HK-2 (cell line): ENCODE measurements around the gene SRCIN1.
A peak's percentile ranks its signal among the peaks of the same experiment; 100 is the strongest.

Experiments
- DNase-seq: peaks from one replicate; pipeline ENCODE4 v3.0.0-alpha.2; 2018; ENCODE audit not compliant: unreplicated experiment

The SRCIN1 gene

GRCh38 chr17:38564254-38564837, 41.4 kb downstream of the SRCIN1 start:
- DNase-seq, result no peak

- DNase-seq, result no peak
Observed at GRCh38 chr17:38563362-38564253, 42.1 kb downstream of the SRCIN1 start.

- DNase-seq, result no peak
Observed at GRCh38 chr17:38562903-38563302, 42.8 kb downstream of the SRCIN1 start.

GRCh38 chr17:38562215-38562569, 43.6 kb downstream of the SRCIN1 start:
- DNase-seq, result no peak

- no peak for DNase-seq
Observed at GRCh38 chr17:38561416-38562214, 44.1 kb downstream of the SRCIN1 start.

- DNase-seq, result no peak
Observed at GRCh38 chr17:38560503-38561318, 45.0 kb downstream of the SRCIN1 start.

GRCh38 chr17:38559880-38560230, 45.9 kb downstream of the SRCIN1 start:
- no peak for DNase-seq

GRCh38 chr17:38559051-38559879, 46.5 kb downstream of the SRCIN1 start:
- peak; percentile 93 for DNase-seq

- no peak for DNase-seq
Observed at GRCh38 chr17:38558728-38559050, 47.1 kb downstream of the SRCIN1 start.

GRCh38 chr17:38557836-38558727, 47.7 kb downstream of the SRCIN1 start:
- DNase-seq, result peak; percentile 96

GRCh38 chr17:38557396-38557795, 48.4 kb downstream of the SRCIN1 start:
- no peak for DNase-seq

GRCh38 chr17:38556239-38556638, 49.5 kb downstream of the SRCIN1 start:
- no peak for DNase-seq

- DNase-seq, result no peak
Observed at GRCh38 chr17:38554430-38555350, 51.1 kb downstream of the SRCIN1 start.

- no peak for DNase-seq
Observed at GRCh38 chr17:38552343-38552742, 53.4 kb downstream of the SRCIN1 start.

- DNase-seq, result no peak
Observed at GRCh38 chr17:38551121-38551520, 54.6 kb downstream of the SRCIN1 start.

- no peak for DNase-seq
Observed at GRCh38 chr17:38550661-38551060, 55.1 kb downstream of the SRCIN1 start.

- DNase-seq, result no peak
Observed at GRCh38 chr17:38549285-38549684, 56.5 kb downstream of the SRCIN1 start.

GRCh38 chr17:38547444-38547843, 58.3 kb downstream of the SRCIN1 start:
- DNase-seq, result no peak

- DNase-seq, result no peak
Observed at GRCh38 chr17:38546396-38546795, 59.4 kb downstream of the SRCIN1 start.
